Thoracic aorta (tissue), 2 donors: ENCODE measurements around the gene CPVL. TPM values are rescaled to one million over a fixed set of nuclear protein-coding genes. Genes with fewer than 3 reads are reported as not detected.

ENCODE experiments used
- ATAC-seq: fragments of 150-250 bp; one replicate; pipeline ENCODE4 v1.8.0; 2017; ENCODE audit warnings: low read depth; ENCODE audit not compliant: insufficient number of reproducible peaks, low FRiP score
- DNase-seq: peaks from one replicate; pipeline ENCODE4 v3.0.0-alpha.2; 2020; ENCODE audit warnings: low spot score
- H3K27ac ChIP-seq, 2 donors: fragments of 200-600 bp; sonication (generic); 1 replicate in 1 of 2; 2 replicates in 1 of 2; pipeline ENCODE4 v1.5.1; 2016; ENCODE audit warnings: mild to moderate bottlenecking in 2 of 2, moderate library complexity in 2 of 2
- H3K27me3 ChIP-seq: fragments of 200-600 bp; sonication (generic); replicated peaks from 2 replicates; pipeline ENCODE4 v1.6.0; 2016; ENCODE audit warnings: mild to moderate bottlenecking; ENCODE audit not compliant: insufficient read depth
- H3K36me3 ChIP-seq: fragments of 200-600 bp; sonication (generic); one replicate; pipeline ENCODE4 v1.5.1; 2016
- H3K4me1 ChIP-seq, 2 donors: fragments of 200-600 bp; sonication (generic); 1 replicate in 1 of 2; 2 replicates in 1 of 2; pipeline versions ENCODE4 v1.5.1 to v1.6.0; 2016; ENCODE audit warnings: low read depth in 2 of 2, mild to moderate bottlenecking in 1 of 2; ENCODE audit not compliant: control insufficient read depth in 1 of 2
- H3K4me3 ChIP-seq: fragments of 200-600 bp; sonication (generic); 2 replicates; pipeline ENCODE4 v1.5.1; 2016; ENCODE audit warnings: mild to moderate bottlenecking
- H3K9me3 ChIP-seq: fragments of 200-600 bp; sonication (generic); 2 replicates; pipeline ENCODE4 v1.5.1; 2016
- total RNA-seq, 2 donors: library from RNA; depleted of rRNA; stranded (reverse); fragments of >200 nt; gene quantifications; one replicate each; pipeline versions ENCODE4 v1.1.0 to v1.2.3, GENCODE V29; 2016
- TF ChIP-seq, protein P1 (sequence below): fragments of 200-600 bp; sonication (generic); IDR thresholded peaks from one replicate; pipeline ENCODE4 v1.5.1; 2019; ENCODE audit warnings: antibody characterized with exemption

Gene CPVL
- total RNA-seq, 2 donors from 2014 or later, result 21.0 to 22.9 TPM

DNA sequence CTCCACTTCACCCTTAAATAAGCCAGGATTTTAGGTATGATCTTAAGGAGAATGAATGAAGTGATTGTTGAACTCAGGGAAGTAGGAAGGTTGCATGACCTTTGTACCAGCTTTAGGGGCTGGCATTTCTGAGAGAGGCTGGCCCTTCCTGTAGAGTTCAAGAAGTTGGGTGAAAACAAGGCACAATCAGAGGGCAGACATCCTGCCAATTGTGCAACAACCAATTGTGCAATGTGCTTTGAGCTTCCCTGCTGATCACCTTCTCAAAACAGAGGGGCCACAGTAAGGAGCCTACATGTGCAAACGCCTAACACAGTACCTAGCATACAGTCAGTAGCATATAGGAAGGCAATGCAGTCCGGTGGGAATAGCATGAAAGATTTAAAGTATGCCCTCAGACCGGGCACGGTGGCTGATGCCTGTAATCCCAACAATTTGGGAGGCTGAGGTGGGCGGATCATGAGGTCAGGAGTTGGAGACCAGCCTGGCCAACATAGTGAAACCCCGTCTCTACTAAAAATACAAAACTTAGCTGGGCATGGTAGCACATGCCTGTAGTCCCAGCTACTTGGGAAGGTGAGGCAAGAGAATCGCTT lies 5.4 kb downstream of the CPVL start:
- H3K36me3 ChIP-seq, result no peaks in the 10 kb centered on the region
- H3K9me3 ChIP-seq, result no peaks in the 10 kb centered on the region
- H3K27me3 ChIP-seq, result no peaks in the 10 kb centered on the region
- H3K27ac ChIP-seq, result no peak overlapping the region
- DNase-seq (no peak), ATAC-seq (no peak)
- H3K4me1 ChIP-seq, result no peaks in the 10 kb centered on the region
- H3K4me3 ChIP-seq, result no peak overlapping the region
- TF ChIP-seq, protein P1, sequence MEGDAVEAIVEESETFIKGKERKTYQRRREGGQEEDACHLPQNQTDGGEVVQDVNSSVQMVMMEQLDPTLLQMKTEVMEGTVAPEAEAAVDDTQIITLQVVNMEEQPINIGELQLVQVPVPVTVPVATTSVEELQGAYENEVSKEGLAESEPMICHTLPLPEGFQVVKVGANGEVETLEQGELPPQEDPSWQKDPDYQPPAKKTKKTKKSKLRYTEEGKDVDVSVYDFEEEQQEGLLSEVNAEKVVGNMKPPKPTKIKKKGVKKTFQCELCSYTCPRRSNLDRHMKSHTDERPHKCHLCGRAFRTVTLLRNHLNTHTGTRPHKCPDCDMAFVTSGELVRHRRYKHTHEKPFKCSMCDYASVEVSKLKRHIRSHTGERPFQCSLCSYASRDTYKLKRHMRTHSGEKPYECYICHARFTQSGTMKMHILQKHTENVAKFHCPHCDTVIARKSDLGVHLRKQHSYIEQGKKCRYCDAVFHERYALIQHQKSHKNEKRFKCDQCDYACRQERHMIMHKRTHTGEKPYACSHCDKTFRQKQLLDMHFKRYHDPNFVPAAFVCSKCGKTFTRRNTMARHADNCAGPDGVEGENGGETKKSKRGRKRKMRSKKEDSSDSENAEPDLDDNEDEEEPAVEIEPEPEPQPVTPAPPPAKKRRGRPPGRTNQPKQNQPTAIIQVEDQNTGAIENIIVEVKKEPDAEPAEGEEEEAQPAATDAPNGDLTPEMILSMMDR, result no peak

DNA sequence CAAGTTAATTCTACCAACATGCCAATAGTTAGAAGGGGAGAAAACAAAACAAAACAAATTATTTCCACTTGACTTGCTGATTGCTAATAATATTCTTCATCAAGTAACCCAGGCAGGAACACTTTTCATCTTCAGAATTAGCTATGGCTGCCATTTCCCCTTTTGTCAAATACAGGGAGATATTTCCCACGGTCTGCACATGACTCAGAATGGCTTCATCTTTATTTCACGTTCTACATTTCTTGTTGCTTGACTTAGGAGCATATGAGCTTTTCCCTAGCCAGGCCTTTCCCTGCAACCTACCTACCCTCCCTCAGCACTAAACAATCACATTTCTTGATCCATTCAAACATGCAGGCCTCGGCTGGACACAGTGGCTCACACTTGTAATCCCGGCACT lies 6.5 kb downstream of the CPVL start:
- Histone ChIP-seq H3K4me1 (no peaks in the 10 kb centered on the region), H3K27ac (no peak overlapping the region), H3K4me3 (no peak overlapping the region), H3K36me3 (no peaks in the 10 kb centered on the region), H3K27me3 (no peaks in the 10 kb centered on the region), H3K9me3 (no peaks in the 10 kb centered on the region)
- DNase-seq, result no peak
- TF ChIP-seq, protein P1, result no peak
- no peak for ATAC-seq

DNA sequence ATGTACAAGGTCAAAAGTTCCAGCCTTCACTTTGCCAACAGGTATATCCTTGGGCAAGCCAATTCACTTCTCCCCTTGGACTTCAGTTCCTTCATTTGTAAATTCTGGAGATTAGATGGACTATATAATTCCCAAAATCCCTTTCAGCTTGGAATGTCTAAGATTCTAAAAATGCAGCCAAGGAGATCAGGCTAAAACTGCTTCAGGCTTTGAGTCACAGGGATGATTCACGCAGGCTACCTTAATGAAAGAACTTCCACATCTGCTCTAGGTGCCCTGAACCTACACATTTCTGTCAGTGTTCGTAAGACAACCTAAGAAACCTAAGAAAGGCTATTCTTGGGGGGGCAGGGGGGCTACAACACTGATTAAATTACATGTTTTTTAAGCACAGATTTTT lies 7.1 kb downstream of the CPVL start:
- Histone ChIP-seq H3K36me3 (no peaks in the 10 kb centered on the region), H3K4me3 (no peak overlapping the region), H3K27ac (no peak overlapping the region), H3K9me3 (no peaks in the 10 kb centered on the region), H3K27me3 (no peaks in the 10 kb centered on the region), H3K4me1 (no peaks in the 10 kb centered on the region)
- ATAC-seq (no peak), DNase-seq (no peak)
- TF ChIP-seq, protein P1, result no peak

DNA sequence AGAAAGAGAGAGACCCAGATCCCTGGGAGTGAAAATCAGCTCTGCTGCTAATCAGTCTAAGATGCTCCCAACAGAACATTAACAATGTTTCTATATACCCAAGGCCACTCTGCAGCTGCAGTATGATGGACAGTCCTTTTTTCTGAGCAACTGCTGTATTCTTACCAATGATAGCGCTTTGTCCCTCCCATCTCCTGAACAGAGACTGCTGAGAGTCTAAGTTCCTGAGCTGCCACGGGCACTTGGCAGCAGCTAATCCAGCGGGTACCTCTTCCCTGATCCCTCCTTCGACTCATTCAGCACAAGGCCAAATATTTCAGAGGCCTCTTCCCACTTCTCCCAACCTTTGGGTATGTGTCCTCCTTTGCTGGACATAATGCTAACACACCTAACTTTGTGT lies 7.7 kb downstream of the CPVL start:
- no peak overlapping the region for H3K4me3 ChIP-seq
- no peaks in the 10 kb centered on the region for H3K4me1 ChIP-seq
- no peaks in the 10 kb centered on the region for H3K36me3 ChIP-seq
- no peaks in the 10 kb centered on the region for H3K27me3 ChIP-seq
- ATAC-seq (no peak), DNase-seq (no peak)
- H3K27ac ChIP-seq, result no peak overlapping the region
- TF ChIP-seq, protein P1, result no peak
- H3K9me3 ChIP-seq, result no peaks in the 10 kb centered on the region

DNA sequence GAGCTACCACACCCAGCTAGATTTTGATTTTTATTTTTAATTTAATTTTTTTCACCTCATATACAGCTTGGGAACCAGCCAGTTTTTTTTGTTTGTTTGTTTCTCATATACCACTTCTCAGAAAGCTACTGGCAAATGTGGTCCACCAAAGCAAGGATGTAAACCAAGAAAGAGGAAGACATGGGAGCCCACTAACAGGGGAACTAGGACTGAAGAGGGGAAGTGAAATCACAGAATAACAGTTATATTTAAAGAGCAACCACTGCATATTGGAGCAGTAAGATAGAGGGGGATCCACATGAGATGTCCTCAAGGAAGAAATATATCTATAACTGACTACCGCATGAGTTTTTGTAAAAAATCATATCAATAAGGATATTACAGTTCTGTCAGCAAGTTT lies 10.5 kb downstream of the CPVL start:
- Histone ChIP-seq H3K36me3 (no peaks in the 10 kb centered on the region), H3K4me1 (no peaks in the 10 kb centered on the region), H3K4me3 (no peak overlapping the region), H3K9me3 (no peaks in the 10 kb centered on the region), H3K27me3 (no peaks in the 10 kb centered on the region), H3K27ac (no peak overlapping the region)
- ATAC-seq (no peak), DNase-seq (no peak)
- TF ChIP-seq, protein P1, result no peak
